Spleen (tissue), 13 donors: ENCODE data around the gene C6orf52. TPM values are rescaled to one million over a fixed set of nuclear protein-coding genes. Genes with fewer than 3 reads are reported as not detected.
A peak's percentile ranks its signal among the peaks of the same experiment; 100 is the strongest.
"Not testable (repeated sequence)": the region's sequence is repeated elsewhere in the genome, so short reads cannot be mapped to it uniquely, and the experiment has no call there.

ENCODE experiments used
- DNase-seq: peaks from one replicate; pipeline ENCODE4 v3.0.0-alpha.2; 2020
- H3K27ac ChIP-seq, 8 donors: fragments of 200-600 bp; sonication (generic) in 7 of 8; 1 replicate in 4 of 8; 2 replicates in 4 of 8; pipeline versions ENCODE4 v1.5.0 to v1.8.0; 2016 to 2021; ENCODE audit warnings: inconsistent platforms in 4 of 8, mild to moderate bottlenecking in 4 of 8, moderate library complexity in 1 of 8
- H3K27me3 ChIP-seq, 7 donors: fragments of 200-600 bp; sonication (generic) in 6 of 7; replicated peaks in 1 of 7; 1 replicate in 4 of 7; 2 replicates in 3 of 7; pipeline versions ENCODE4 v1.5.0 to v1.8.0; 2016 to 2021; ENCODE audit warnings: inconsistent platforms in 3 of 7, mild to moderate bottlenecking in 1 of 7
- H3K36me3 ChIP-seq, 6 donors: fragments of 200-600 bp; sonication (generic) in 5 of 6; 1 replicate in 4 of 6; 2 replicates in 2 of 6; pipeline versions ENCODE4 v1.5.0 to v1.8.0; 2016 to 2021; ENCODE audit warnings: inconsistent platforms in 2 of 6
- H3K4me1 ChIP-seq, 6 donors: fragments of 200-600 bp; sonication (generic) in 5 of 6; 1 replicate in 3 of 6; 2 replicates in 3 of 6; pipeline versions ENCODE4 v1.5.0 to v1.8.0; 2016 to 2021; ENCODE audit warnings: inconsistent platforms in 3 of 6
- H3K4me3 ChIP-seq, 8 donors: fragments of 200-600 bp; sonication (generic) in 7 of 8; 1 replicate in 4 of 8; 2 replicates in 4 of 8; pipeline versions ENCODE4 v1.5.0 to v1.8.0; 2016 to 2021; ENCODE audit warnings: inconsistent platforms in 4 of 8, mild to moderate bottlenecking in 4 of 8, moderate library complexity in 2 of 8
- H3K9me3 ChIP-seq, 8 donors: fragments of 200-600 bp; sonication (generic) in 7 of 8; 1 replicate in 4 of 8; 2 replicates in 4 of 8; pipeline versions ENCODE4 v1.5.0 to v1.8.0; 2016 to 2021; ENCODE audit warnings: inconsistent platforms in 4 of 8
- POLR2A ChIP-seq, 3 donors: fragments of 450-650 bp; IDR thresholded peaks; one replicate each; pipeline ENCODE4 v1.5.1; 2017; ENCODE audit warnings: antibody characterized with exemption in 3 of 3, mild to moderate bottlenecking in 1 of 3
- POLR2AphosphoS5 ChIP-seq, 3 donors: sonication (generic); formaldehyde crosslinking; IDR thresholded peaks; one replicate each; pipeline ENCODE4 v1.5.1; 2017; ENCODE audit warnings: antibody characterized with exemption in 3 of 3
- WGBS, 5 donors: extraction: QIAGEN DNeasy Blood & Tissue Kit in 3 of 5; methylation state at CpG; one replicate each; pipeline versions ENCODE4 v1.1.5 to v1.1.7; 2013 to 2018; 5-methylcytosine and 5-hydroxymethylcytosine counted together
- intact Hi-C: fragments of 100-400 bp; cut with DNase I; formaldehyde crosslinking; loops from one replicate; pipeline ENCODE4 v1.15.0; 2023; ENCODE audit warnings: low total_unique reads
- long read RNA-seq, 2 donors: transcript quantifications; one replicate each; lab custom pipeline, GENCODE V29; 2026
- polyA plus RNA-seq, 3 donors: library from polyadenylated mRNA; stranded (reverse); fragments of 200-250 nt; gene quantifications; one replicate each; pipeline ENCODE4 v1.2.1, GENCODE V29; 2013
- total RNA-seq, 7 donors: library from RNA; depleted of rRNA in 3 of 7; stranded (reverse); fragments of >200 nt in 3 of 7; fragmentation: NEBNext Ultra II Directional in 4 of 7; extraction: Animal tissue kit (Norgen Biotek cat#: 25700) in 4 of 7; gene quantifications; one replicate each; pipeline versions ENCODE4 v1.1.0 to v1.2.1, GENCODE V29; 2016 to 2021
- TF ChIP-seq, protein P1 (sequence below), 11 experiments: fragments of 200-600 bp in 7 of 11; fragments of 450-650 bp in 4 of 11; sonication (generic) in 4 of 11; IDR thresholded peaks in 8 of 11; conservative IDR thresholded peaks in 3 of 11; 1 replicate in 7 of 11; 2 replicates in 4 of 11; pipeline versions ENCODE4 v1.4.0 to v1.8.0; 2016 to 2021; ENCODE audit warnings: antibody characterized with exemption in 11 of 11, inconsistent platforms in 4 of 11, mild to moderate bottlenecking in 1 of 11
- donor health status: healthy with polysubstance abuse.
- donor health status: DM: no; HTN: no; CAD: no; lungs with moderate emphysema.
- donor health status: DM: no; HTN: no; CAD: no.
- donor health status: Bipolar disorder and iron deficiency.
- donor health status: healthy.
- donor health status: DM: no; HTN: no; CAD: no.
- donor health status: DM: yes; HTN: yes; CAD: no.

The C6orf52 gene
- 1 to 10 TPM in 2 of 7 donors, under 1 TPM in 1, not detected in 4; 0.50 to 1.5 (median 1.1) TPM for total RNA-seq
- polyA plus RNA-seq = under 1 TPM; 0.42 to 0.96 (median 0.64) TPM
- long read RNA-seq, donor 1 = 0 reads
- long read RNA-seq, donor 2 = 0 reads

DNA sequence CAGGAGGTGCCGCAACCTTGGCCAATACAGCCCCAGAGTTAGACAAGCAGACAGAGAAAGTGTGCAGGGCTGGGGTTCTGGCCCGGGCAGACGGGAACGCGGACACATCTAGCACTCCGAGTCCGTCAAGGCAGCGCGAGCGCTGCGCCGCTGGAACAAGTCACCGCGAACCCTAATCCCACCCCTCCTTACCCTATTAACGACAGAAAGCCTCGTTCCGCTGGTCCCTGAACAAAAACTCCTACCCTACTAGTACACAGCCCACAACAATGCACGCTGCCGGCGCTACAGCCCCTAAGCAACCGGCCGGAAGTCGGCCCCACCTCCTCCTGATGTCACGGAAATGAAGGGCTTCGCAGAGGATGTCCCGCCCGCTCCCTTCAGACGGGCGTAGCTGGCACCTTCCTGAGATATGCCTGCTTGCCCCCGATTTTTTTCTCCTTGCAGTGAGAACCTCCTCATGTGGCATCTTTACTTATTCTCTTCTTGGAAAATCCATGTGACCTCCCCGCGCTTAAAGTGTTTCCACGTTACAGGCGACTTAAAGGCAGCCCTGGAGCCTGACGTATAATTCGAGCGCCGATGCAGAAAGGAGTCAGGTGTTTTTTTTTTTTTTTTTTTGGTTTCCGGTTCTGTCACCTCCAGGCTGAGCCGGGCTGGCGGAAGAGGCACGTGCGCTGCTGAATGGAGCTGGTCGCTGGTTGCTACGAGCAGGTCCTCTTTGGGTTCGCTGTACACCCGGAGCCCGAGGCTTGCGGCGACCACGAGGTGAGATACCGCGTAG, at the start of gene C6orf52, which contains the start of gene PAK1IP1:
TSS of gene C6orf52 (minus strand) at position 315 of the 784 bp plus-strand sequence. CDS start 7,066 bp downstream, outside the sequence.
TSS of gene PAK1IP1 (plus strand) at position 671 of the 784 bp plus-strand sequence. CDS start at position 685, 14 bp downstream.
- intact Hi-C loops = loop anchor here (10.0 kb wide), 2 partner anchors 50 to 180 kb away; partner anchors contain the start of gene TMEM14B
- no peaks in the 10 kb centered on the region for H3K9me3 ChIP-seq
- WGBS, 5 donors = 0 to 1% (median 0%) methylated on average over 51 to 53 of the region's 53 CpGs
- H3K27ac ChIP-seq = peak within 1 kb of the TSS; percentile 91 to 98 (median 95)
- peak in 1 of 3 donors; percentile 76 for TF ChIP-seq POLR2A (IDR thresholded peaks at IDR 0.05)
- TF ChIP-seq, protein P1, sequence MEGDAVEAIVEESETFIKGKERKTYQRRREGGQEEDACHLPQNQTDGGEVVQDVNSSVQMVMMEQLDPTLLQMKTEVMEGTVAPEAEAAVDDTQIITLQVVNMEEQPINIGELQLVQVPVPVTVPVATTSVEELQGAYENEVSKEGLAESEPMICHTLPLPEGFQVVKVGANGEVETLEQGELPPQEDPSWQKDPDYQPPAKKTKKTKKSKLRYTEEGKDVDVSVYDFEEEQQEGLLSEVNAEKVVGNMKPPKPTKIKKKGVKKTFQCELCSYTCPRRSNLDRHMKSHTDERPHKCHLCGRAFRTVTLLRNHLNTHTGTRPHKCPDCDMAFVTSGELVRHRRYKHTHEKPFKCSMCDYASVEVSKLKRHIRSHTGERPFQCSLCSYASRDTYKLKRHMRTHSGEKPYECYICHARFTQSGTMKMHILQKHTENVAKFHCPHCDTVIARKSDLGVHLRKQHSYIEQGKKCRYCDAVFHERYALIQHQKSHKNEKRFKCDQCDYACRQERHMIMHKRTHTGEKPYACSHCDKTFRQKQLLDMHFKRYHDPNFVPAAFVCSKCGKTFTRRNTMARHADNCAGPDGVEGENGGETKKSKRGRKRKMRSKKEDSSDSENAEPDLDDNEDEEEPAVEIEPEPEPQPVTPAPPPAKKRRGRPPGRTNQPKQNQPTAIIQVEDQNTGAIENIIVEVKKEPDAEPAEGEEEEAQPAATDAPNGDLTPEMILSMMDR (IDR thresholded peaks at IDR 0.05 in 8 of 11, conservative IDR thresholded peaks at IDR 0.05 in 3 of 11) = peak in 1 of 11 experiments; percentile 14
- peak; percentile 92 to 97 (median 96) for TF ChIP-seq POLR2AphosphoS5 (IDR thresholded peaks at IDR 0.05)
- H3K27me3 ChIP-seq = no peaks in the 10 kb centered on the region
- H3K36me3 ChIP-seq = peaks cover 0 to 25% (median 16%) of the 10 kb centered on the region in 6 donors
- DNase-seq = peak; percentile 98
- peak within 1 kb of the TSS; percentile 58 to 91 (median 84) for H3K4me3 ChIP-seq
- H3K4me1 ChIP-seq = peaks cover 20 to 52% (median 29%) of the 10 kb centered on the region in 6 donors

DNA sequence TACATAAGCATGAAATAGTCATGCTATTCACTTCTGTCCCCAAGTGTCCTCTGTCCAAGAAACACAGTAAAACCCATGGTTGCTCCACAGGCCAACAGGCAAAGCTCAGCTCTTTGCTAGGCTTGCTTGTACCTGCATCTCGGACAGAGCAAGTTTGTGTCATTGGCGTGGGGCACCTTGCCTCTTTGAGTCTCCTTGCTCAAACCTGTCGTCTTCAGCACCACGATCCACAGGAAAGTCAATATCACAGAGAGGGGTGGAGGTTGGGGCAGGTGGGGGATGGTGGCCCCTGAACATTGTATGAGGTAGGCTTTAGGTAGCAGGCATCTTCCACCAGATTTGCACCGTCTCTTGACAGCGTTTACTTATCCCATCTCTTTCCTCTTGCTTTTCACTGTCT, 49.1 kb upstream of the C6orf52 start:
- 85 to 94% (median 87%) methylated on average over 6 of the region's 6 CpGs for WGBS, 5 donors
- peaks cover 0 to 10% (median 0%) of the 10 kb centered on the region in 6 donors for H3K36me3 ChIP-seq
- H3K4me1 ChIP-seq = peaks cover 2 to 24% (median 15%) of the 10 kb centered on the region in 6 donors
- no peak overlapping the region for H3K4me3 ChIP-seq
- TF ChIP-seq POLR2AphosphoS5 (IDR thresholded peaks at IDR 0.05) (no peak), POLR2A (IDR thresholded peaks at IDR 0.05) (no peak)
- TF ChIP-seq, protein P1 (IDR thresholded peaks at IDR 0.05 in 8 of 11, conservative IDR thresholded peaks at IDR 0.05 in 3 of 11) = no peak
- H3K27ac ChIP-seq = no peak overlapping the region
- intact Hi-C loops = loop anchor here (10.0 kb wide), 1 partner anchor 49 kb away; the partner anchor contains the start of genes C6orf52 and PAK1IP1
- no peaks in the 10 kb centered on the region for H3K27me3 ChIP-seq
- DNase-seq = no peak
- peaks cover 0 to 4% (median 0%) of the 10 kb centered on the region in 8 donors for H3K9me3 ChIP-seq

DNA sequence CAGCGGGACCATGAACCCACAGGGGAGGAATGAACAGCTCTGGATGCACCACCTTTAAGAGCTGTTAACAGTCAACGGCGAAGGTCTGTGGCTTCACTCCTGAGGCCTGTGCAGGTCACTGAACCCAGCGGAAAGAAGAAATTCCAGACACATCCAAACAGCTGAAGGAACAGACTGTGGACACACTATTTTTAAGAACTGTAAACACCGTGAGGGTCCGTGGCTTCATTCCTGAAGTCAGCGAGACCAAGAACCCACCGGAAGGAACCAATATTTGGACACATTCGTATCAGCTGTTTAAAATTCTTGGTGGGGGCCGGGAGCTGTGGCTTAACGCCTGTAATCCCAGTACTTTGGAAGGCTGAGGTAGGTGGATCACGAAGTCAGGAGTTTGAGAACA, 47.8 kb upstream of the C6orf52 start:
- Histone ChIP-seq H3K27ac (no peak overlapping the region), H3K4me3 (no peak overlapping the region), H3K9me3 (peaks cover 0 to 4% (median 0%) of the 10 kb centered on the region in 8 donors), H3K27me3 (no peaks in the 10 kb centered on the region), H3K36me3 (peaks cover 0 to 10% (median 0%) of the 10 kb centered on the region in 6 donors), H3K4me1 (peaks cover 0 to 12% (median 10%) of the 10 kb centered on the region in 6 donors)
- TF ChIP-seq POLR2A (IDR thresholded peaks at IDR 0.05) = no peak
- TF ChIP-seq, protein P1 (IDR thresholded peaks at IDR 0.05 in 8 of 11, conservative IDR thresholded peaks at IDR 0.05 in 3 of 11) = no peak
- no peak for TF ChIP-seq POLR2AphosphoS5 (IDR thresholded peaks at IDR 0.05)
- intact Hi-C loops = loop anchor here (10.0 kb wide), 1 partner anchor 47 kb away; the partner anchor contains the start of genes C6orf52 and PAK1IP1
- no peak for DNase-seq
- WGBS, 5 donors = 93 to 98% (median 95%) methylated on average over 12 of the region's 12 CpGs

DNA sequence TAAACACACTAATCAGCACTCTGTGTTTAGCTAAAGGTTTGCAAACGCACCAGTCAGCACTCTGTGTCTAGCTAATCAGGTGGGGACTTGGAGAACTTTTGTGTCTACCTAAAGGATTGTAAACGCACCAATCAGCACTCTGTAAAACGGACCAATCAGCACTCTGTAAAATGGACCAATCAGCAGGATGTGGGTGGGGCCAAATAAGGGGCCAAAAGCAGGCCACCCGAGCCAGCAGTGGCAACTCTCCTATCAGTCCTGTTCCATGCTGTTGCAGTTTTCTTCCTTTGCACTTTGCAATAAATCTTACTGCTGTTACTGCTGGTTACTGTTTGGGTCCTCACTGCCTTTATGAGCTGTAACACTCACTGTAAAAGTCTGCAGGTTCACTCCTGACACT, 47.2 kb upstream of the C6orf52 start:
- WGBS, 5 donors = 81 to 98% (median 93%) methylated on average over 4 of the region's 4 CpGs
- H3K27me3 ChIP-seq, H3K4me1 ChIP-seq, H3K9me3 ChIP-seq, H3K27ac ChIP-seq, H3K4me3 ChIP-seq, DNase-seq: not testable (repeated sequence)
- intact Hi-C loops = loop anchor here (10.0 kb wide), 1 partner anchor 47 kb away; the partner anchor contains the start of genes C6orf52 and PAK1IP1
- H3K36me3 ChIP-seq = peaks cover 0 to 10% (median 0%) of the 10 kb centered on the region in 6 donors
